Measurements from ENCODE around the gene ALG13.

- TF ChIP-seq CTCF (IDR thresholded peaks at IDR 0.05; ENCODE audit: insufficient read depth, low read length, poor library complexity, severe bottlenecking) = no peak
- TF ChIP-seq EZH2phosphoT487 (conservative IDR thresholded peaks at IDR 0.05; ENCODE audit: low read length) = no peak
Measured at GRCh38 chrX:111736571-111736970, 55.6 kb downstream of the ALG13 start.

Measured in SU-DHL-6 (cell line).